HepG2 (cell line): ENCODE data around the gene PPM1M. TPM values are rescaled to one million over a fixed set of nuclear protein-coding genes. Genes with fewer than 3 reads are reported as not detected.

Source experiments
- ARHGAP35 ChIP-seq: sonication (generic); formaldehyde crosslinking; IDR thresholded peaks from 2 replicates; pipeline ENCODE4 v1.9.0; 2022; ENCODE audit warnings: mild to moderate bottlenecking, inconsistent platforms, moderate library complexity, missing genetic modification reagents, borderline replicate concordance
- ATAD3A ChIP-seq: sonication (generic); formaldehyde crosslinking; IDR thresholded peaks from 2 replicates; pipeline ENCODE4 v1.4.0; 2020; ENCODE audit warnings: missing genetic modification reagents
- FOSL1 ChIP-seq: sonication (generic); formaldehyde crosslinking; IDR thresholded peaks from 2 replicates; pipeline ENCODE4 v1.9.0; 2021; ENCODE audit warnings: missing genetic modification reagents, borderline replicate concordance
- HNRNPL ChIP-seq: fragments of 200-400 bp; formaldehyde crosslinking; IDR thresholded peaks from 2 replicates; pipeline ENCODE4 v1.6.1; 2017; ENCODE audit warnings: mild to moderate bottlenecking, low read depth, low read length
- HNRNPLL ChIP-seq: fragments of 200-400 bp; formaldehyde crosslinking; IDR thresholded peaks from 2 replicates; pipeline ENCODE4 v1.6.1; 2017; ENCODE audit warnings: mild to moderate bottlenecking, low read depth, low read length; ENCODE audit not compliant: poor library complexity, severe bottlenecking
- PBX2 ChIP-seq: IDR thresholded peaks from 2 replicates; pipeline ENCODE4 v1.6.1; 2016; ENCODE audit warnings: control low read depth
- SALL2 ChIP-seq: sonication (generic); formaldehyde crosslinking; IDR thresholded peaks from 2 replicates; pipeline ENCODE4 v1.8.1; 2023; ENCODE audit warnings: mild to moderate bottlenecking, missing genetic modification reagents, inconsistent platforms
- SP4 ChIP-seq: sonication (generic); formaldehyde crosslinking; IDR thresholded peaks from 2 replicates; pipeline ENCODE4 v1.8.1; 2023; ENCODE audit warnings: mild to moderate bottlenecking, missing genetic modification reagents
- SPEN ChIP-seq: sonication (generic); formaldehyde crosslinking; IDR thresholded peaks from 2 replicates; pipeline ENCODE4 v1.5.1; 2020; ENCODE audit warnings: low read depth, mild to moderate bottlenecking, missing genetic modification reagents
- TFDP1 ChIP-seq: IDR thresholded peaks from 2 replicates; pipeline ENCODE4 v1.6.1; 2016; ENCODE audit warnings: missing compliant biosample characterization, missing genetic modification reagents, borderline replicate concordance
- WIZ ChIP-seq: sonication (generic); formaldehyde crosslinking; IDR thresholded peaks from 2 replicates; pipeline ENCODE4 v1.5.1; 2020; ENCODE audit warnings: mild to moderate bottlenecking, missing genetic modification reagents
- ZNF225 ChIP-seq: sonication (generic); formaldehyde crosslinking; IDR thresholded peaks from 2 replicates; pipeline ENCODE4 v1.4.0; 2020; ENCODE audit warnings: mild to moderate bottlenecking, missing genetic modification reagents
- ZNF558 ChIP-seq: sonication (generic); formaldehyde crosslinking; IDR thresholded peaks from 2 replicates; pipeline ENCODE4 v1.9.0; 2022; ENCODE audit warnings: mild to moderate bottlenecking, missing genetic modification reagents, borderline replicate concordance
- ZNF777 ChIP-seq: sonication (generic); formaldehyde crosslinking; IDR thresholded peaks from 2 replicates; pipeline ENCODE4 v1.4.0; 2020; ENCODE audit warnings: missing genetic modification reagents
- polyA plus RNA-seq, 8 experiments: library from polyadenylated mRNA; depleted of rRNA in 3 of 8; stranded (reverse) in 7 of 8; unstranded in 1 of 8; fragments of >200 nt; fragmentation: Illumina TruSeq in 4 of 8; extraction: Trizol in 4 of 8; gene quantifications; 2 replicates each; pipeline versions ENCODE4 v1.2.1 to v1.2.3, GENCODE V29; 2011 to 2016; ENCODE audit warnings: low read depth in 4 of 8, missing spikeins in 1 of 8, mixed read lengths in 1 of 8; ENCODE audit not compliant: insufficient read depth in 1 of 8
- total RNA-seq, 5 experiments: library from RNA; depleted of rRNA; stranded (reverse); fragments of >200 nt; fragmentation: Illumina TruSeq; extraction: Trizol; gene quantifications; 2 replicates each; pipeline ENCODE4 v1.2.3, GENCODE V29; 2016; ENCODE audit warnings: low read depth in 1 of 5
- TF ChIP-seq, protein P1 (sequence below): sonication (generic); formaldehyde crosslinking; IDR thresholded peaks from 2 replicates; pipeline ENCODE4 v1.9.0; 2021; ENCODE audit warnings: missing genetic modification reagents, borderline replicate concordance
- TF ChIP-seq, protein P2 (sequence below): sonication (generic); formaldehyde crosslinking; IDR thresholded peaks from 2 replicates; pipeline ENCODE4 v1.5.0; 2020; ENCODE audit warnings: missing genetic modification reagents
- TF ChIP-seq, protein P3 (sequence below): sonication (generic); formaldehyde crosslinking; IDR thresholded peaks from 2 replicates; pipeline ENCODE4 v1.8.0; 2023; ENCODE audit warnings: mild to moderate bottlenecking, missing genetic modification reagents
- TF ChIP-seq, protein P4 (sequence below): sonication (generic); formaldehyde crosslinking; IDR thresholded peaks from 2 replicates; pipeline ENCODE4 v1.5.1; 2020; ENCODE audit warnings: missing genetic modification reagents, mild to moderate bottlenecking, borderline replicate concordance

The PPM1M gene
- total and polyA plus RNA-seq, 2 of the 13 experiments (the other 11 are each of a cell fraction or from before 2014, with no cell fraction given), result 2.5 to 5.9 TPM

GRCh38 chr3:52245322-52246263, at the start of gene PPM1M (continued):
- peak; percentile 52; the same call in 1 of the 2 replicates for TF ChIP-seq SP4 (CRISPR knock-in tag)
- TF ChIP-seq ARHGAP35 (CRISPR knock-in tag), result no peak; the same call in 1 of the 2 replicates
- peak; percentile 86 for TF ChIP-seq ZNF777 (CRISPR knock-in tag)
- TF ChIP-seq SPEN (CRISPR knock-in tag), result peak; percentile 44; the same call in 1 of the 2 replicates
- no peak for TF ChIP-seq SALL2 (CRISPR knock-in tag)
- TF ChIP-seq, protein P1, sequence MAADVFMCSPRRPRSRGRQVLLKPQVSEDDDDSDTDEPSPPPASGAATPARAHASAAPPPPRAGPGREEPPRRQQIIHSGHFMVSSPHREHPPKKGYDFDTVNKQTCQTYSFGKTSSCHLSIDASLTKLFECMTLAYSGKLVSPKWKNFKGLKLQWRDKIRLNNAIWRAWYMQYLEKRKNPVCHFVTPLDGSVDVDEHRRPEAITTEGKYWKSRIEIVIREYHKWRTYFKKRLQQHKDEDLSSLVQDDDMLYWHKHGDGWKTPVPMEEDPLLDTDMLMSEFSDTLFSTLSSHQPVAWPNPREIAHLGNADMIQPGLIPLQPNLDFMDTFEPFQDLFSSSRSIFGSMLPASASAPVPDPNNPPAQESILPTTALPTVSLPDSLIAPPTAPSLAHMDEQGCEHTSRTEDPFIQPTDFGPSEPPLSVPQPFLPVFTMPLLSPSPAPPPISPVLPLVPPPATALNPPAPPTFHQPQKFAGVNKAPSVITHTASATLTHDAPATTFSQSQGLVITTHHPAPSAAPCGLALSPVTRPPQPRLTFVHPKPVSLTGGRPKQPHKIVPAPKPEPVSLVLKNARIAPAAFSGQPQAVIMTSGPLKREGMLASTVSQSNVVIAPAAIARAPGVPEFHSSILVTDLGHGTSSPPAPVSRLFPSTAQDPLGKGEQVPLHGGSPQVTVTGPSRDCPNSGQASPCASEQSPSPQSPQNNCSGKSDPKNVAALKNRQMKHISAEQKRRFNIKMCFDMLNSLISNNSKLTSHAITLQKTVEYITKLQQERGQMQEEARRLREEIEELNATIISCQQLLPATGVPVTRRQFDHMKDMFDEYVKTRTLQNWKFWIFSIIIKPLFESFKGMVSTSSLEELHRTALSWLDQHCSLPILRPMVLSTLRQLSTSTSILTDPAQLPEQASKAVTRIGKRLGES (CRISPR knock-in tag), result 0 out of 2 replicates have a peak, but pooled peaks have one; percentile 47
- no peak for TF ChIP-seq PBX2 (CRISPR knock-in tag)
- TF ChIP-seq TFDP1, result peak; percentile 77; the same call in 1 of the 2 replicates
- TF ChIP-seq, protein P2, sequence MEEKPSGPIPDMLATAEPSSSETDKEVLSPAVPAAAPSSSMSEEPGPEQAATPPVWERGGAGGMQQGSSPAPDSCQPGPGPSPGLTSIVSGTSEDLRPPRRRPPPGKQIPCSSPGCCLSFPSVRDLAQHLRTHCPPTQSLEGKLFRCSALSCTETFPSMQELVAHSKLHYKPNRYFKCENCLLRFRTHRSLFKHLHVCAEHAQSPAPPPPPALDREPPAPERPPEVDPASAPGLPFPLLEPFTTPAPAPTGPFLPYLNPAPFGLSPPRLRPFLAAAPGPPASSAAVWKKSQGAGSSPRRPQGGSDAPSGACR (CRISPR knock-in tag), result no peak
- TF ChIP-seq ZNF225, result no peak
- peak; percentile 34 for TF ChIP-seq HNRNPLL
- no peak for TF ChIP-seq ATAD3A
- no peak for TF ChIP-seq FOSL1 (CRISPR knock-in tag)
- no peak for TF ChIP-seq WIZ (CRISPR knock-in tag)
- TF ChIP-seq, protein P3, sequence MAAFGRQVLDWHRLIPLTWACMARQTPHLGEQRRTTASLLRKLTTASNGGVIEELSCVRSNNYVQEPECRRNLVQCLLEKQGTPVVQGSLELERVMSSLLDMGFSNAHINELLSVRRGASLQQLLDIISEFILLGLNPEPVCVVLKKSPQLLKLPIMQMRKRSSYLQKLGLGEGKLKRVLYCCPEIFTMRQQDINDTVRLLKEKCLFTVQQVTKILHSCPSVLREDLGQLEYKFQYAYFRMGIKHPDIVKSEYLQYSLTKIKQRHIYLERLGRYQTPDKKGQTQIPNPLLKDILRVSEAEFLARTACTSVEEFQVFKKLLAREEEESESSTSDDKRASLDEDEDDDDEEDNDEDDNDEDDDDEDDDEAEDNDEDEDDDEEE (CRISPR knock-in tag), result no peak
- TF ChIP-seq, protein P4, sequence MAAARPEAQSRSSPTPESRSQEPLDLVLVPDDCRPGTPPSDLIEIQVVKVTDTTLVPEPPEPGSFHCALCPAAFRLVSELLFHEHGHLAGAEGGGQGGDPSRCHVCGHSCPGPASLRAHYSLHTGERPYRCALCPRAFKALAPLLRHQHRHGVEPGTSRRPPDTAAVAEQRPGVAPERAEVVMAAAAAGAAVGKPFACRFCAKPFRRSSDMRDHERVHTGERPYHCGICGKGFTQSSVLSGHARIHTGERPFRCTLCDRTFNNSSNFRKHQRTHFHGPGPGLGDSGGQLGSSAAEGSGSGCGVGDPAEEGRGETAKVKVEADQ (CRISPR knock-in tag), result peak; percentile 56; the same call in 1 of the 2 replicates
- TF ChIP-seq HNRNPL, result 0 out of 2 replicates have a peak, but pooled peaks have one; percentile 20
- TF ChIP-seq ZNF558, result peak; percentile 64; the same call in 1 of the 2 replicates
